SH-SY5Y (cell line): Measurements from ENCODE around the gene KCNT2.

Source experiments
- GATA2 ChIP-seq: IDR thresholded peaks from 2 replicates; pipeline ENCODE4 v1.6.1; 2011; ENCODE audit warnings: mild to moderate bottlenecking, low read depth, low read length
- GATA3 ChIP-seq: IDR thresholded peaks from 2 replicates; pipeline ENCODE4 v1.6.1; 2011; ENCODE audit warnings: low read depth, mild to moderate bottlenecking, low read length, moderate library complexity

- TF ChIP-seq GATA3 (no peak), GATA2 (no peak)
Observed at GRCh38 chr1:196442366-196442765, 165.9 kb downstream of the KCNT2 start.
